HG03571 (cell line): ENCODE measurements around the gene ERN2.
"Not testable (repeated sequence)": the region's sequence is repeated elsewhere in the genome, so short reads cannot be mapped to it uniquely, and the experiment has no call there.

ENCODE experiments used
- ATAC-seq: cut with Tn5 transposase; IDR thresholded peaks from one replicate; pipeline ENCODE4 v1.9.1; 2021; ENCODE audit not compliant: unreplicated experiment

Gene ERN2

GRCh38 chr16:23712976-23713375, at the start of gene ERN2:
Gene ERN2 (minus strand): TSS chr16:23713222. CDS start chr16:23713187, 35 bp downstream.
- no peak for ATAC-seq

DNA sequence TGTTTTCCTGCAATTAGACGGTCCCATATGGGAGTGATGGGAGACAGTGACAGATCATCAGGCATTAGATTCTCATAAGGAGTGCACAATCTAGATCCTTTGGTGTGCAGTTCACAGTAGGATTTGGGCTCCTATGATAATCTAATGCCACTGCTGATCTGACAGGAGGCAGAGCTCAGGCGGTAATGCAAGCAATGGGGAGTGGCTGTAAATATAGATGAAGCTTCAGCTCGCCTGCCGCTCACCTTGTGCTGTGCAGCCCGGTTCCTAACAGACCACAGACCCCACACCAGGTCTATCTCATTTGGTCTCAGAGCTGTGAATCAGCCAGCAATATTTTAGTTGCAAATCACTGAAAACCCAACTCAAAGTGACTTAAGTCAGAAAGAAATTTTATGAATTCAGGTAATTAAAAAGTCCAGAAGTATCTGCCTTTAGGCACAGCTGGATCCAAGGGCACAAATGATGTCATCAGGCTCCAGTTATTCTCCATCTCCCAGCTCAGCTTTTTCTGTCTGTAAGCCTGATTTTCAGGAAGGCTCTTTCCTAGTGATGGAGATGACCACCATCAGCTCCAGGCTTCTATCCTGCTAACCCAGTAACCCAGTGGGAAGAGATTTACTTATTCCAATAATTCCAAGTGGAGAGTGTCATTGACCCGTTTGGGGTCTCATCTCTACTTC, 45.1 kb upstream of the ERN2 start:
- ATAC-seq = no peak

DNA sequence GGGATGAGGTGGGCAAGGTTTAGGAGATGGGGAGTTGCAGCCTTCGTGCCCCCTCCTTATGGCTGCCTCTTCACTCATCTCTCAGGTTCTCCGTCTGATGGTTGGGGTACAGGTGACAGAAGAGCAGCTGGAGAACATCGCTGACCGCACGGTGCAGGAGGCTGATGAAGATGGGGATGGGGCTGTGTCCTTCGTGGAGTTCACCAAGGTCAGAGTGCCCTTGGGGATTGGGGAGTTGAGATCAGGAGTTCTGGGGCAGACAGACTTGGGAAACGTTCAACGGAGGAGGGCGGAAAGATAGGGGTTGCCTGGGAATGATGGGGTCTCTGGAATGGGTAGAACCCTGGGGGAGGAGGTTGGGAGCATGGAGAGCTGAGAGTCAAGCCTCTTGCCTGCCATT, 44.1 kb upstream of the ERN2 start:
- no peak for ATAC-seq

DNA sequence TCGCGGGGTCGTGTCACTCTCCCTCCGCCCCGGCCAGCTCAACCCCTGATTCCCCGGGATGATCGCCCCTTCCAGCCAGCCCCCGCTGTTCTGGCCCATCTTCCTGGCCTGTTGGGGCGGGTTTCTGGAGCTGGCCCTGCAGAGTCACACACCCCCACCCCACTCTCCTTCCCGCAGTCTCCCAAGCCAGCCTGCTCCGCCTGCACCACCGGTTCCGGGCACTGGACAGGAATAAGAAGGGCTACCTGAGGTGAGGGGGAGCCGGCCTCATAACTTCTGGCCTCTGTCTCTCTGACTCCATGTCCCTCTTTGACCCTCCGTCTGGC, 42.4 kb upstream of the ERN2 start:
- ATAC-seq = no peak

GRCh38 chr16:23754594-23755483, 41.8 kb upstream of the ERN2 start, which contains the start of gene CHP2:
Gene CHP2 (plus strand): TSS chr16:23755026. CDS start chr16:23755050, 24 bp downstream.
- ATAC-seq = no peak

- no peak for ATAC-seq
Measured at GRCh38 chr16:23753908-23754593, 41.0 kb upstream of the ERN2 start.

DNA sequence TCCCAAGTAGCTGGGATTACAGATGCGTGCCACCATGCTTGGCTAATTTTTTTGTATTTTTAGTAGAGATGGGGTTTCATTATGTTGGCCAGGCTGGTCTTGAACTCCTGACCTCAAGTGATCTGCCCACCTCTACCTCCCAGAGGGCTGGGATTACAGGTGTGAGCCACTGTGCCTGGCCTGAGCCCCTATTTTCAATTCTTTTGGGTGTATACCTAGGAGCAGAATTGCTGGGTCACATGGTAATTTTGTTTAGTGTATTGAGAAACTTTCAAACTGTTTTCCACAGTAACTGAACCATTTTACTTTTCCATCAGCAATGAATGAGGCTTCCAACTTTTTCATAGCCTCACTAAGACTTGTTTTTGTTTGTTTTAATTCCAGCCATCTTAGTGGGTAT, 38.0 kb upstream of the ERN2 start:
- not testable (repeated sequence) for ATAC-seq

DNA sequence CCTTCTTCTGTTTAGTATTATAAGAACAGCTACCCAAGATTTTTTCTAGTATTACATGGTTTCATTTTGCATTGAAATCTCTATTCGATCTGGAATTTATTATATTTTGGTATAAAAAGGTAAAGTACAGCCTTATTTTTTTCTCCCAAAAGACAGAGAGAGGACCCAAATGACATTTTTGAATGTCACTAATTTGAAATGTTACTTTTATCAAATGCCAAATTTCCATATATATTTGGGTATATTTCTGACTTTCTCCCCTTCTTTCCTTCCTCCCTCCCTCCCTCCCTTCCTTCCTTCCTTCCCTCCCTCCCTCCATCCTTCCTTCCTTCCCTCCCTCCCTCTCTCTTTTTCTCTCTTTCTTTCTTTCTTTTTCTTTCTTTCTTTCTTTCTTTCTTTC, 35.6 kb upstream of the ERN2 start:
- no peak for ATAC-seq

GRCh38 chr16:23745263-23745662, 32.2 kb upstream of the ERN2 start:
- no peak for ATAC-seq

DNA sequence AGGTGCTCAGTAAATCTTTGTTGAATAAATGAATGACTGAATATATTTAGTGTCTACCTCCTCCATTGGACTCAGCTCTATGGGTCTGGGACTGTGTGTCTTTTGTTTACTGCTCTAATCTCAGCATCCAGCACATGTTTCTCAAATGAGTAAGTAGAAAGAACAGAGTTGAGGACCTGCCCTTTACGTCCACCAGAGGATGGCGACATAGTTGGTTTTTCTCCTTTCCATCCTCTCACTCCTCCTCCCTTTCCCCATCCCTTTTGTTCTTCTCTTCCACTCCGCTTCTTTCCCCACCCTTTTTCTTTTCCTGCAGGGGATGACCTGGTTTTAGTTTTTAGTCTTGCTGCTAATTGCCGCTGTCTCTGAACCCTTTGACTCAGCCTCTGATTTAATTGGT, 29.7 kb upstream of the ERN2 start:
- ATAC-seq = no peak

DNA sequence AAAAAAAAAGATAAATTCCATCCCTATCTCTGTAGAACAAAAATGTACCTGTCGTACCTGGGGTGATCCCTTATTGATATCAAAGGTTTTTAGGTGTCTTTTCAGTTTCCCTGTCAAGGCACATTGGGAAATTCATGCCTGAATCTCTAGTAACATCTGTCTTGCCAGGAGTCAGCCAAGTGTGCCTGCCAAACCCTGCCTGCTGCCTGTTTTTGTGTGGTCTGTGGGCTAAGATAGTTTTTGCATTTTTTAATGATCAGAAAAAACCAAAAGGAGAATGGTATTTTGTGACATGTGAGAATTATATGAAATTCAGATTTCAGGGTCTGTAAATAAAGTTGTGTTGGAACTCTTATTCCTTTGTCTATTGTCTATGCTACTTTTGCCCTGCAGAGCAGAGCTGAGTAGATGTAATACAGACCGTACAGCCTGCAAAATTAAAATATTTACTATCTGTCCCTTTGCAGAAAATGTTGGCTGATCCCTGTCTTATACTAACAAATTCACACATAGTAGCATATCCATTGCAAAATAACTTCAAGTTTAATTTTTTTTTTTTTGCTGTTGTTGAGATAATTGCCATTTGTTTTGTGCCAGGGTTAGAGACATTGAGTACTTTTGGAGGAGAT, 28.8 kb upstream of the ERN2 start:
- no peak for ATAC-seq

DNA sequence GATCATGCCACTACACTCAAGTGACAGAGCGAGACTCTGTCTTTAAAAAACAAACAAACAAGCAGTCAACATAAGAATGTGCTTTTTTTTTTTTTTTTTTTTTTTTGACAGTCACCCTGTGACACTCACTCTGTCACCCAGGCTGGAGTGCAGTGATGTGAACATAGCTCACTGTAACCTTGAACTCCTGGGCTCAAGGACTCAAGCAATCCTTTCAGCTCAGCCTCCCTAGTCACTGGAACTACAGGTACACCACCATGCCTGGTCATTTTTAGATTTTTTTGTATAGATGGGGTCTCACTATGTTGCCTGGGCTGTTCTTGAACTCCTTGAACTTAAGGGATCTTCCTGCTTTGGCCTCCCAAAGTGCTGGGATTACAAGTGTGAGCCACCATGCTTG, 26.5 kb upstream of the ERN2 start:
- no peak for ATAC-seq

- ATAC-seq = not testable (repeated sequence)
Measured at GRCh38 chr16:23737423-23738028, 24.5 kb upstream of the ERN2 start.

GRCh38 chr16:23734176-23734893, 21.3 kb upstream of the ERN2 start:
- no peak for ATAC-seq

DNA sequence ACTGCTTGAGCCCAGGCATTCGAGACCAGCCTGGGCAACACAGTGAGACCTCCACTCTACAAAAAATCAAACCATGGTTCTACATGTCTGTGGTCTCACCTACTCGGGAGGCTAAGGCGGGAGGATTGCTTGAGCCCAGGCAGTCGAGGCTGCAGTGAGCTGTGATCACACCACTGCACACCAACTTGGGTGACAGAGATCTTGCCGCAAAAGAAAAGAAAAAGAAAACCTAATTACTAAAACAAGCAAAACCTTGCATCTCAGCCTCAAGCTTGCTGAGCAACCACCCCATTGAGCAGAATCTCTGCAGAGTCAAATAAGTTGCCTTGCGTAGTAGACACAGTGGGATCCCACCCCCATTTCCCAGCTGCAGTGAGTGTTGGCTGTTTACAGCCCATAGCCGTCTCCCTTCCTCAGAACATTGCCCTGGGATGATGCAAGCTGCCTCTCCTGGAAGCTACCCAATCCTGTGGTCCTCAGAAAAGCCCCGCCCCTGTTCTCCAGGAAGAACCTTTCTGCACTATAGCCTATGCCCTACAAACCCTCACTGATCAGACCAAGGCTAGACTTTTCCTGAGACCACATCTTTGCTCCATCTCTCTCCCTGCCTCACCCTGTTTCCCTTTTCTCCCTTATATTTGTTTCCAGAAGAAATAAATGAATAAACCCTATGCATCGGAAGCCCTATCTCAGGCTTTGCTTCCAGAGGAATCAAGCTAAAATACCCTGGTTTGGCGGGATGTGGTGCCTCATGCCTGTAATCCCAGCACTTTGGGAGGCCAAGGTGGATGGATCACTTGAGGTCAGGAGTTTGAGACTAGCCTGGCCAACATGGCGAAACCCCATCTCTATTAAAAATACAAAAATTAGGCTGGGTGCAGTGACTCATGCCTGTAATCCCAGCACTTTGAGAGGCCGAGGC, 16.7 kb upstream of the ERN2 start:
- no peak for ATAC-seq

GRCh38 chr16:23728112-23728477, 15.1 kb upstream of the ERN2 start:
- ATAC-seq = no peak

DNA sequence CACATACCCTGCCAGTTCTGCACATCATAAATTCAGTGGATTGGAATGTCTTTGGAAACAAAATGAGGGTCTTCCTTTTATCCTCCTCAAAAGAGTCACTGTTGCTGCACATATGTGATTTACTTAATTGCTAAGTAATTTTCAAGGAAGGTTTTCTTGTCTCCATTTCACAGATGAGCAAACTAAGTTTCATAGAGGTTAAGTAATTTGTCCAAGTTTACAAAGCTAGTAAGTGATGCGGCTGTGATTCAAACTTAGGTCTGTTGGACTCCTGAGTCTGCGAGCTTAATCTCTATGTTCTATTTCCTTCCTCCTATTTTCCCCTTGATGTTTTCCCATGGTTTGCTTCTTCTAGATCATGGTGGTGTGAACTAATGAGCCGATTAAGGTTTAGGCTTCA, 13.7 kb upstream of the ERN2 start:
- ATAC-seq = no peak

DNA sequence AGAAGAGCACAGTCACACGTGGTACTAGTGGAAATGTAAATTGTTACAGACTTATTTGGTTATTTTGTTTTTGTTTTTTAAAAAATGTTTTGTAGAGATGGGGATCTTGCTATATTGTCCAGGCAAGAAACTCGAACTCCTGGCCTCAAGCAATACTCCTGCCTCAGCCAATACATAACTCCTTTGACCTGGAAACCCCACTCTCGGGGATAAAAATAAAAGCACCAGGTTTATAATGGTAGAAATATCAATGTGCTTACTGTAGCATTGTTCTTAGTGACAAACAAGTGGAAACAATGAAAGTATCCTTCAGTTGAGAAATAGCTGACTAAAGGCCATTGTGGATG, 11.7 kb upstream of the ERN2 start:
- no peak for ATAC-seq

- no peak for ATAC-seq
Measured at GRCh38 chr16:23724096-23724784, 11.2 kb upstream of the ERN2 start.
